A549 (cell line): ENCODE data around the gene CDHR2. TPM values are rescaled to one million over a fixed set of nuclear protein-coding genes. Genes with fewer than 3 reads are reported as not detected.

Experiments used
- ATAC-seq, 2 experiments: fragments of 200-7000 bp in 1 of 2; fragments of >200 bp in 1 of 2; cut with Nextera tagmentation in 1 of 2; cut with Tn5 transposase in 1 of 2; 3 replicates each; pipeline versions ENCODE4 v1.8.0 to v1.9.1; 2018 to 2020; ENCODE audit warnings: mild to moderate bottlenecking in 1 of 2, moderate library complexity in 1 of 2
- CTCF ChIA-PET: fragments of 300-600 bp; sonication (Branson Sonifier 250); formaldehyde crosslinking; extraction: SDS; loops from one replicate; lab custom pipeline; 2021; ENCODE audit warnings: antibody characterized with exemption, inconsistent platforms; lab: Yijun Ruan, JAX
- POLR2A ChIA-PET: fragments of 350-600 bp; formaldehyde crosslinking; extraction: SDS; loops from one replicate; lab custom pipeline; 2021; ENCODE audit warnings: antibody characterized with exemption, inconsistent platforms; lab: Yijun Ruan, JAX
- DNase-seq, 2 experiments: peaks; one replicate each; pipeline versions ENCODE4 v3.0.0 to v3.0.0-alpha.2; 2011 to 2016; ENCODE audit warnings: low read depth in 1 of 2, low spot score in 1 of 2
- FAIRE-seq: peaks from 2 replicates; lab custom pipeline; 2011; peaks lifted over from hg19 to GRCh38; lab: Jason Lieb, UNC
- H3K27ac ChIP-seq, 2 experiments: fragments of >200 bp; sonication (Bioruptor Twin); formaldehyde crosslinking; 3 replicates each; pipeline ENCODE4 v1.5.1; 2016 to 2017
- H3K4me1 ChIP-seq: fragments of >200 bp; sonication (Bioruptor Twin); formaldehyde crosslinking; 3 replicates; pipeline ENCODE4 v1.6.1; 2016
- H3K4me2 ChIP-seq: fragments of >200 bp; sonication (Bioruptor Twin); formaldehyde crosslinking; 3 replicates; pipeline ENCODE4 v1.6.1; 2016
- H3K4me3 ChIP-seq: fragments of >200 bp; sonication (Bioruptor Twin); formaldehyde crosslinking; 3 replicates; pipeline ENCODE4 v1.5.1; 2016
- H3K9me3 ChIP-seq: fragments of >200 bp; sonication (Bioruptor Twin); formaldehyde crosslinking; 3 replicates; pipeline ENCODE4 v1.6.1; 2016
- ATOH8 ChIP-seq: fragments of 250-450 bp; sonication (Bioruptor Pico); IDR thresholded peaks from 2 replicates; pipeline ENCODE4 v1.5.0; 2020; ENCODE audit warnings: low read depth, mild to moderate bottlenecking, moderate library complexity
- BCL3 ChIP-seq: fragments of >200 bp; sonication (Bioruptor Twin); formaldehyde crosslinking; IDR thresholded peaks from 3 replicates; pipeline ENCODE4 v1.6.1; 2016
- E2F6 ChIP-seq: IDR thresholded peaks from 2 replicates; pipeline ENCODE4 v1.6.1; 2012; ENCODE audit warnings: low read depth, borderline replicate concordance
- EHMT2 ChIP-seq: fragments of 200-600 bp; sonication (generic); IDR thresholded peaks from 2 replicates; pipeline ENCODE4 v1.6.1; 2016; ENCODE audit warnings: antibody characterized with exemption, low read depth, mild to moderate bottlenecking, moderate library complexity
- ELK1 ChIP-seq: fragments of 150-350 bp; IDR thresholded peaks from 2 replicates; pipeline ENCODE4 v1.6.1; 2014; ENCODE audit warnings: low read depth, mild to moderate bottlenecking, low read length
- EP300 ChIP-seq, 2 experiments: fragments of >200 bp; sonication (Bioruptor Twin); formaldehyde crosslinking; IDR thresholded peaks; 2 replicates in 1 of 2; 3 replicates in 1 of 2; pipeline ENCODE4 v1.6.1; 2016 to 2017
- ESRRA ChIP-seq: fragments of 150-350 bp; IDR thresholded peaks from 2 replicates; pipeline ENCODE4 v1.6.1; 2014; ENCODE audit warnings: mild to moderate bottlenecking, low read length, borderline replicate concordance
- HES2 ChIP-seq: fragments of >200 bp; sonication (Bioruptor Twin); formaldehyde crosslinking; IDR thresholded peaks from 2 replicates; pipeline ENCODE4 v1.6.1; 2016
- HMGXB4 ChIP-seq: fragments of 250-450 bp; sonication (Bioruptor Pico); IDR thresholded peaks from 2 replicates; pipeline ENCODE4 v1.5.0; 2021; ENCODE audit warnings: mild to moderate bottlenecking, moderate library complexity, borderline replicate concordance
- HOXA7 ChIP-seq: fragments of 250-450 bp; sonication (Bioruptor Pico); IDR thresholded peaks from 2 replicates; pipeline ENCODE4 v1.5.0; 2020; ENCODE audit warnings: mild to moderate bottlenecking, moderate library complexity
- KDM1A ChIP-seq: fragments of 200-600 bp; sonication (generic); IDR thresholded peaks from 2 replicates; pipeline ENCODE4 v1.6.1; 2016; ENCODE audit warnings: low read depth, mild to moderate bottlenecking
- MAFK ChIP-seq: fragments of 450-650 bp; IDR thresholded peaks from 2 replicates; pipeline ENCODE4 v1.6.1; 2014; ENCODE audit not compliant: partially characterized antibody
- MAX ChIP-seq: IDR thresholded peaks from 2 replicates; pipeline ENCODE4 v1.6.1; 2012
- NFE2L2 ChIP-seq: fragments of 150-350 bp; conservative IDR thresholded peaks from 2 replicates; pipeline ENCODE4 v1.6.1; 2014; ENCODE audit warnings: low read length
- PBX3 ChIP-seq: IDR thresholded peaks from 2 replicates; pipeline ENCODE4 v1.6.1; 2012
- PHF8 ChIP-seq: fragments of 200-600 bp; sonication (generic); IDR thresholded peaks from 2 replicates; pipeline ENCODE4 v1.6.1; 2016; ENCODE audit warnings: low read depth, mild to moderate bottlenecking, antibody characterized with exemption, moderate library complexity, borderline replicate concordance
- POLR2A ChIP-seq: IDR thresholded peaks from 2 replicates; pipeline ENCODE4 v1.6.1; 2012; ENCODE audit warnings: mild to moderate bottlenecking, low read length
- RFX5 ChIP-seq: fragments of 450-650 bp; IDR thresholded peaks from 2 replicates; pipeline ENCODE4 v1.7.1; 2014; ENCODE audit warnings: antibody characterized with exemption, mild to moderate bottlenecking, moderate library complexity
- SMC3 ChIP-seq: fragments of >200 bp; sonication (Bioruptor Twin); formaldehyde crosslinking; IDR thresholded peaks from 3 replicates; pipeline ENCODE4 v1.6.1; 2018; ENCODE audit warnings: inconsistent platforms
- SREBF2 ChIP-seq: fragments of 450-650 bp; IDR thresholded peaks from 2 replicates; pipeline ENCODE4 v1.6.1; 2014; ENCODE audit warnings: mild to moderate bottlenecking, moderate library complexity
- TFCP2L1 ChIP-seq: fragments of 250-450 bp; sonication (Bioruptor Pico); IDR thresholded peaks from 2 replicates; pipeline ENCODE4 v1.5.0; 2021; ENCODE audit warnings: mild to moderate bottlenecking
- USF2 ChIP-seq: fragments of 450-650 bp; IDR thresholded peaks from 2 replicates; pipeline ENCODE4 v1.6.1; 2014; ENCODE audit warnings: antibody characterized with exemption
- ZFP36 ChIP-seq: fragments of 450-650 bp; IDR thresholded peaks from 2 replicates; pipeline ENCODE4 v1.6.1; 2014; ENCODE audit warnings: borderline replicate concordance; ENCODE audit not compliant: partially characterized antibody
- ZNF302 ChIP-seq: fragments of 250-450 bp; sonication (Bioruptor Pico); IDR thresholded peaks from 2 replicates; pipeline ENCODE4 v1.9.0; 2021; ENCODE audit warnings: inconsistent platforms, mild to moderate bottlenecking, moderate library complexity
- WGBS: methylation state at CpG from one replicate; pipeline ENCODE4 v1.1.6; 2017; ENCODE audit errors: missing lambda C conversion rate; 5-methylcytosine and 5-hydroxymethylcytosine counted together
- polyA plus RNA-seq, 4 experiments: library from polyadenylated mRNA; depleted of rRNA in 3 of 4; stranded (reverse); fragments of >200 nt; fragmentation: RNase III in 1 of 4; extraction: RNeasy Plus Mini Kit Qiagen cat#74134 plus additional on column Dnase treatment in 1 of 4; gene quantifications; 2 replicates in 3 of 4; 3 replicates in 1 of 4; pipeline ENCODE4 v1.2.3, GENCODE V29; 2011 to 2017

CDHR2 gene
- polyA plus RNA-seq, 2 of the 4 experiments (the other 2 are of a cell fraction) = 0.09 TPM; not detected in 1

GRCh38 chr5:176625512-176625911 lies 76.4 kb downstream of the CDHR2 start:
- FAIRE-seq (no peak), DNase-seq (no peak), ATAC-seq (no peak)
- H3K4me1 ChIP-seq = peaks cover 11% of the 10 kb centered on the region; the same call in 2 of the 3 replicates
- CTCF ChIA-PET = interaction anchor here (0.8 kb wide), 1 partner anchor 21 kb away, joined by 4 read pairs; the partner anchor contains the start of gene TSPAN17
- 41% methylated on average over 2 of the region's 2 CpGs for WGBS
- POLR2A ChIA-PET = no interaction called here
- H3K4me3 ChIP-seq = no peak overlapping the region
- no peak overlapping the region for H3K27ac ChIP-seq
- TF ChIP-seq RFX5 (no peak), HES2 (no peak), EHMT2 (no peak), MAFK (no peak), PHF8 (no peak), ATOH8 (CRISPR knock-in tag) (no peak), KDM1A (no peak), SMC3 (no peak), BCL3 (no peak), USF2 (no peak), SREBF2 (no peak), POLR2A (no peak)
- H3K9me3 ChIP-seq = no peaks in the 10 kb centered on the region
- no peak overlapping the region for H3K4me2 ChIP-seq

- ATAC-seq = no peak
- no peak for DNase-seq
- H3K9me3 ChIP-seq = no peaks in the 10 kb centered on the region
- peaks cover 8% of the 10 kb centered on the region; the same call in 1 of the 3 replicates for H3K4me1 ChIP-seq
- WGBS = 71% methylated on average over 21 of the region's 25 CpGs
- no peak overlapping the region for H3K4me2 ChIP-seq
- no peak overlapping the region for H3K4me3 ChIP-seq
- CTCF ChIA-PET = interaction anchor here (1.1 kb wide), 1 partner anchor 21 kb away, joined by 4 read pairs; the partner anchor contains the start of gene TSPAN17
- no peak overlapping the region for H3K27ac ChIP-seq
- no peak for FAIRE-seq
- POLR2A ChIA-PET = no interaction called here
- no peak for TF ChIP-seq NFE2L2
- no peak for TF ChIP-seq BCL3
- no peak for TF ChIP-seq ZNF302 (CRISPR knock-in tag)
- no peak for TF ChIP-seq E2F6
- TF ChIP-seq EHMT2 = no peak
- TF ChIP-seq HES2 = no peak
- no peak for TF ChIP-seq ESRRA
- no peak for TF ChIP-seq HOXA7
- TF ChIP-seq ELK1 = no peak
- no peak for TF ChIP-seq HMGXB4 (CRISPR knock-in tag)
- TF ChIP-seq PBX3 = no peak
- TF ChIP-seq EP300 (IDR thresholded peaks at IDR 0.05) = no peak
- no peak for TF ChIP-seq MAX
- no peak for TF ChIP-seq TFCP2L1
- no peak for TF ChIP-seq ZFP36
These were observed 77.1 kb downstream of the CDHR2 start for GRCh38 chr5:176625966-176626875.
